Effector memory CD8-positive, alpha-beta T cell (primary cell): ENCODE results near the gene PREX1.

ENCODE experiments used
- ATAC-seq: fragments of 150-1000 bp; cut with Tn5 transposase; replicated peaks from 2 replicates; pipeline ENCODE4 v1.10.0; 2021; ENCODE audit warnings: mild to moderate bottlenecking, moderate library complexity
- DNase-seq, 3 experiments: peaks; one replicate each; pipeline ENCODE4 v3.0.0; 2021
- H3K27ac Mint-ChIP-seq, 2 donors: one replicate each; pipeline ENCODE4 v1.8.0; 2022; ENCODE audit warnings: mild to moderate bottlenecking in 2 of 2, mixed read lengths in 2 of 2, moderate library complexity in 2 of 2
- H3K27me3 Mint-ChIP-seq, 2 donors: one replicate each; pipeline ENCODE4 v1.8.0; 2022; ENCODE audit warnings: mixed read lengths in 2 of 2
- H3K36me3 Mint-ChIP-seq: one replicate; pipeline ENCODE4 v1.8.0; 2022; ENCODE audit warnings: mild to moderate bottlenecking, moderate library complexity, mixed read lengths; ENCODE audit not compliant: insufficient read depth
- H3K4me1 Mint-ChIP-seq, 2 donors: one replicate each; pipeline ENCODE4 v1.8.0; 2022; ENCODE audit warnings: low read depth in 2 of 2, mixed read lengths in 2 of 2
- H3K4me3 Mint-ChIP-seq, 2 donors: one replicate each; pipeline ENCODE4 v1.8.0; 2022; ENCODE audit warnings: mild to moderate bottlenecking in 2 of 2, mixed read lengths in 2 of 2, moderate library complexity in 2 of 2
- H3K9me3 Mint-ChIP-seq, 2 donors: one replicate each; pipeline ENCODE4 v1.8.0; 2022; ENCODE audit warnings: mixed read lengths in 2 of 2

PREX1 gene

GRCh38 chr20:48795732-48796131 lies 32.1 kb downstream of the PREX1 start:
- Mint-ChIP-seq H3K9me3 (no peaks in the 10 kb centered on the region), H3K4me1 (peaks cover 65 to 77% of the 10 kb centered on the region in 2 donors), H3K4me3 (peak overlapping the region in 1 of 2 donors; percentile 14), H3K27ac (peak overlapping the region in 1 of 2 donors; percentile 87), H3K27me3 (no peaks in the 10 kb centered on the region), H3K36me3 (peaks cover 17% of the 10 kb centered on the region)
- ATAC-seq (no peak), DNase-seq (no peak)

GRCh38 chr20:48794816-48795457 lies 32.9 kb downstream of the PREX1 start:
- no peak for ATAC-seq
- peaks cover 67 to 81% of the 10 kb centered on the region in 2 donors for H3K4me1 Mint-ChIP-seq
- H3K36me3 Mint-ChIP-seq: peaks cover 17% of the 10 kb centered on the region
- peak overlapping the region in 1 of 2 donors; percentile 87 for H3K27ac Mint-ChIP-seq
- peak overlapping the region; percentile 14 to 28 for H3K4me3 Mint-ChIP-seq
- no peak for DNase-seq
- no peaks in the 10 kb centered on the region for H3K9me3 Mint-ChIP-seq
- no peaks in the 10 kb centered on the region for H3K27me3 Mint-ChIP-seq

GRCh38 chr20:48794360-48794759 lies 33.4 kb downstream of the PREX1 start:
- Mint-ChIP-seq H3K4me1 (peaks cover 70 to 83% of the 10 kb centered on the region in 2 donors), H3K9me3 (no peaks in the 10 kb centered on the region), H3K27me3 (no peaks in the 10 kb centered on the region), H3K4me3 (peak overlapping the region; percentile 1 to 2), H3K36me3 (peaks cover 21% of the 10 kb centered on the region), H3K27ac (peak overlapping the region in 1 of 2 donors; percentile 71)
- DNase-seq: no peak
- no peak for ATAC-seq

DNA sequence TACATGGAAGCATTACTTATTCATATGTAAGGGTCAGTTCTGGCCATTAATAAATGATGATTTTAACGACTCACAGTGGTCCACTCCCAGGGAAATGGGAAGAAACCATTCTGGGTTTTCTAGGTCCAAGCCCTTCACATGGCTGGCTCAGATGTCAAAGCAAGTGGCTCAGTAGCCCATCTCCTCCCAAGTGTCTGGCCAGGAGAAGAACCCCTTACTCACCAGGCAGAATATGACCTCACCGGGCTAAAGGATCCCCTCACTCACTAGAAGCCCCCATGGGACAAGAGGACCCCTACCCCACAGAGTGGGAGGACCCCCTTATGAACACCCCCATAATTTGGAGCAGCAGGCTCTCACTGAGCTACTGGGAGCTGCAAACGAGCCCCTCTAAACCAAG lies 34.0 kb downstream of the PREX1 start:
- H3K9me3 Mint-ChIP-seq: no peaks in the 10 kb centered on the region
- DNase-seq: no peak
- peak overlapping the region in 1 of 2 donors; percentile 71 for H3K27ac Mint-ChIP-seq
- H3K27me3 Mint-ChIP-seq: no peaks in the 10 kb centered on the region
- H3K4me1 Mint-ChIP-seq: peaks cover 72 to 85% of the 10 kb centered on the region in 2 donors
- H3K4me3 Mint-ChIP-seq: peak overlapping the region; percentile 1 to 2
- peaks cover 20% of the 10 kb centered on the region for H3K36me3 Mint-ChIP-seq
- ATAC-seq: no peak

DNA sequence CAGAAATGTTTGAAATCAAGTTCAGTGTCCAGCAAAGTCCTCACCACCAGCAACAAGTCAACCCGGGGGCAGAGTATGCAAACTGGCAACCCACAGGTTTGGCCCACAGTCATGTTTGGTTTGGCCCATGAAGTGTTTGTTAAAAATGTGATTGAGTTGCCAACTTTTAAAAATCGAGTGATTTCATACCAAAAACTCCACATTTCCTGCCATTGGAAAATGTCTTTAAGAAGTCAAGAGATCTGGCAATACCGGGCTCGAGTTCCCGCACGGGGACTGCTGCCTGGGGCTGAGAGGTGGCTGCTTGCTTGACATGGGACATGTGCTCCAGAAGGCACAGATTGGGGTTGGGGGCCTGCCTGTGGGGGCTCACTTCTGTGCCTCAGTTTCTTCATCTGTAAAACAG lies 36.1 kb downstream of the PREX1 start:
- no peak for DNase-seq
- Mint-ChIP-seq H3K4me1 (peaks cover 72 to 88% of the 10 kb centered on the region in 2 donors), H3K9me3 (no peaks in the 10 kb centered on the region), H3K36me3 (peaks cover 30% of the 10 kb centered on the region), H3K27me3 (no peaks in the 10 kb centered on the region), H3K4me3 (peak overlapping the region; percentile 65 to 67), H3K27ac (no peak overlapping the region)
- ATAC-seq: no peak

- H3K4me3 Mint-ChIP-seq: peak overlapping the region; percentile 65 to 67
- peak; percentile 62 for ATAC-seq
Measured at GRCh38 chr20:48791014-48791413, 36.8 kb downstream of the PREX1 start.

GRCh38 chr20:48790473-48791003 lies 37.3 kb downstream of the PREX1 start:
- DNase-seq (no peak), ATAC-seq (no peak)
- Mint-ChIP-seq H3K4me1 (peaks cover 79 to 84% of the 10 kb centered on the region in 2 donors), H3K9me3 (no peaks in the 10 kb centered on the region), H3K27ac (no peak overlapping the region), H3K4me3 (peak overlapping the region; percentile 65 to 67), H3K36me3 (peaks cover 39% of the 10 kb centered on the region), H3K27me3 (no peaks in the 10 kb centered on the region)

More at GRCh38 chr20:48791014-48791413, 36.8 kb downstream of the PREX1 start:
- DNase-seq: no peak
- Mint-ChIP-seq H3K4me1 (peaks cover 79 to 88% of the 10 kb centered on the region in 2 donors), H3K27me3 (no peaks in the 10 kb centered on the region), H3K27ac (no peak overlapping the region), H3K9me3 (no peaks in the 10 kb centered on the region), H3K36me3 (peaks cover 35% of the 10 kb centered on the region)

- Mint-ChIP-seq H3K4me3 (peak overlapping the region; percentile 65 to 67), H3K9me3 (no peaks in the 10 kb centered on the region), H3K27me3 (no peaks in the 10 kb centered on the region), H3K27ac (no peak overlapping the region), H3K36me3 (peaks cover 45% of the 10 kb centered on the region), H3K4me1 (peaks cover 78 to 79% of the 10 kb centered on the region in 2 donors)
- ATAC-seq: no peak
- no peak for DNase-seq
Measured at GRCh38 chr20:48789781-48790472, 37.9 kb downstream of the PREX1 start.

GRCh38 chr20:48789185-48789668 lies 38.6 kb downstream of the PREX1 start:
- peaks cover 47% of the 10 kb centered on the region for H3K36me3 Mint-ChIP-seq
- DNase-seq (no peak), ATAC-seq (peak; percentile 50)
- peaks cover 71 to 84% of the 10 kb centered on the region in 2 donors for H3K4me1 Mint-ChIP-seq
- no peak overlapping the region for H3K27ac Mint-ChIP-seq
- no peaks in the 10 kb centered on the region for H3K9me3 Mint-ChIP-seq
- peak overlapping the region; percentile 65 to 67 for H3K4me3 Mint-ChIP-seq
- H3K27me3 Mint-ChIP-seq: no peaks in the 10 kb centered on the region

GRCh38 chr20:48788486-48789072 lies 39.2 kb downstream of the PREX1 start:
- no peak for DNase-seq
- Mint-ChIP-seq H3K36me3 (peaks cover 47% of the 10 kb centered on the region), H3K27ac (no peak overlapping the region), H3K9me3 (no peaks in the 10 kb centered on the region), H3K27me3 (no peaks in the 10 kb centered on the region), H3K4me3 (peak overlapping the region; percentile 65 to 67), H3K4me1 (peaks cover 66 to 81% of the 10 kb centered on the region in 2 donors)
- ATAC-seq: no peak

DNA sequence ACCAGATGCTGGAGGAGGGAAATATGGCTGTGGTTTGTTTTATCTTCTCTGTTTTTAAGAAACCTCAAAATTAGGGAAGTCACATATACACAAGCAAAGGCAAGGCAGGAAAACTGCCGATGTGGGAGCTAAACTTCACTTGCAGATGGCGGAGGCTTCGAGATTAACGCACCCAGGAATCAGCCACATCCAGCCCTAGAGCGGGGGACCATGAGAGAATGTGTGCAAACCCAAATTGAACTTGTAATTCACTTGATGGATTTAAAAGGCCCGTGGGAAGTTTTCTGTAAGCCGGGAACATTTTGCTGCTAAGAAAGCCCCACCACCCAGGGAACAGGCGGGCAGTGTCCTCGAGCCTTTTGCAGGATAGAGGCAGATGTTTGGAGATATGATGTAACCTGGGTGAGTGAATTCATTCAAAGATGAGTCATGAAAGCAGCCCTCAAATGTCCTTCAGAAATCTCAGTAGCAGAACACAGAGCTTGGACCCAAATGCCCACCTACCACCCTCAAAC lies 39.9 kb downstream of the PREX1 start:
- H3K4me3 Mint-ChIP-seq: peak overlapping the region; percentile 3 to 29
- H3K4me1 Mint-ChIP-seq: peaks cover 61 to 78% of the 10 kb centered on the region in 2 donors
- H3K27ac Mint-ChIP-seq: no peak overlapping the region
- DNase-seq: no peak
- no peak for ATAC-seq
- no peaks in the 10 kb centered on the region for H3K9me3 Mint-ChIP-seq
- H3K27me3 Mint-ChIP-seq: no peaks in the 10 kb centered on the region
- peaks cover 43% of the 10 kb centered on the region for H3K36me3 Mint-ChIP-seq

GRCh38 chr20:48786951-48787705 lies 40.7 kb downstream of the PREX1 start:
- no peaks in the 10 kb centered on the region for H3K9me3 Mint-ChIP-seq
- H3K4me3 Mint-ChIP-seq: peak overlapping the region; percentile 3 to 29
- H3K27me3 Mint-ChIP-seq: no peaks in the 10 kb centered on the region
- ATAC-seq (no peak), DNase-seq (no peak)
- no peak overlapping the region for H3K27ac Mint-ChIP-seq
- H3K4me1 Mint-ChIP-seq: peaks cover 53 to 73% of the 10 kb centered on the region in 2 donors
- H3K36me3 Mint-ChIP-seq: peaks cover 40% of the 10 kb centered on the region

- peaks cover 35% of the 10 kb centered on the region for H3K36me3 Mint-ChIP-seq
- H3K27me3 Mint-ChIP-seq: no peaks in the 10 kb centered on the region
- H3K4me1 Mint-ChIP-seq: peaks cover 39 to 62% of the 10 kb centered on the region in 2 donors
- no peak for DNase-seq
- H3K4me3 Mint-ChIP-seq: no peak overlapping the region
- H3K9me3 Mint-ChIP-seq: no peaks in the 10 kb centered on the region
- no peak for ATAC-seq
- H3K27ac Mint-ChIP-seq: no peak overlapping the region
Measured at GRCh38 chr20:48785801-48786200, 42.0 kb downstream of the PREX1 start.
